ENCODE results near the gene NCOA5.

The NCOA5 gene

DNA sequence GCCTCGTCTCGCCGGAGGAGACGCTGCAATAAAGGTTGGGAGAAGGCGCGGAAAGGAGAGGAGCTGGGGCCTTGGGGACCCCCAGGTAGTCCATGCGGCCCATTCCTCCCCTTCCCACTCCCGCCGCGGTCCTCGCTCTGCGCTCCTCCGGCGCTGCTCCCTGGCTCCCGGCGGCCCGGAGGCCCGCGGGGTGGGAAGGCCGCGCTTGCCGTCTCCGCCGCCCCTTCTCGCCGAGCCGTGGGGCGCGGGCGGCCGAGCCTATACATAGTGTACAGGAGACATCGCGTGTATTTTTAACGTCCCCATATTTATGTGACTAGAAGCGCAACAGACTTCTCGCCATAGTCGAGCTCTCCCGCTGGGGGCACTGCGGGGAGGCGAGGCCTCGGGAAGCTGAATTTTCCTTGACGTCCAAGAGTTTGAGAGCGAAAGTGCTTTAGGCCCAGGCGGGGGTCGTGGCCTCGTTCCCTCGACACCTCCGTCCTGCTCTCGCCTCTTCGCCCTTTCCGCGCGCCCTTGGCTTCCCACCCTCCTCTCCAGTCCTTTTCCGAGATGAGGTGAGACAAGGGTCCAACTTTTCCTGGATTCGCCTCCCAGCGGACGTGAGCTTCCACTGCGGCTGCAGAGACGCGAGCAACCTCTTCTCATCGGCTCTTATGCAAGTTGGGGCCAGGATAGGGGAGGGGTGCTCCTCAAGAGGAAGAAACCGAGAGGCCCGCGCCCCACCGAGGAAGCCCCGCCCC lies 31.7 kb downstream of the NCOA5 start:
- ChIA-PET POLR2A (interaction anchor here (1.0 kb wide), 2 partner anchors 19 to 86 kb away, joined by 3 read pairs; partner anchors contain the start of gene ZNF335), CTCF (interaction anchor here (0.8 to 2.9 kb wide), 6 partner anchors 11 to 109 kb away, joined by 3 to 16 read pairs (median 4); partner anchors contain the start of gene SLC12A5)
- Histone ChIP-seq H3K4me1 (ENCODE audit: control extremely low read depth in 1 of 4, control insufficient read depth in 4 of 4, insufficient read depth in 4 of 4, low read length in 3 of 4) (peaks cover 12 to 51% (median 35%) of the 10 kb centered on the region in 4 experiments), H3K27me3 (replicated peaks in 2 of 5; ENCODE audit: control insufficient read depth in 4 of 5, insufficient read depth in 5 of 5, low read length in 4 of 5) (peaks cover 0 to 57% (median 20%) of the 10 kb centered on the region in 5 experiments), H3K36me3 (ENCODE audit: control insufficient read depth in 4 of 4, insufficient read depth in 4 of 4, low read length in 3 of 4) (peaks cover 4 to 25% (median 20%) of the 10 kb centered on the region in 4 experiments), H3K9me3 (ENCODE audit: control extremely low read depth in 1 of 5, control insufficient read depth in 4 of 5, insufficient read depth in 2 of 5, low read depth in 1 of 5, low read length in 4 of 5) (peaks cover 0 to 11% (median 0%) of the 10 kb centered on the region in 5 experiments), H3K4me3 (ENCODE audit: control insufficient read depth in 1 of 7, extremely low read depth in 1 of 7, insufficient read depth in 4 of 7, low read depth in 2 of 7, low read length in 6 of 7) (peak overlapping the region in 5 of 7 experiments; percentile 30 to 53 (median 48)), H3K27ac (ENCODE audit: insufficient read depth in 1 of 2, low read depth in 1 of 2, low read length in 2 of 2, poor library complexity in 1 of 2, severe bottlenecking in 2 of 2) (no peak overlapping the region)
- WGBS (ENCODE audit: insufficient coverage) = 4% methylated on average over 42 of the region's 66 CpGs
- peak; percentile 38 to 64 (median 55) for DNase-seq

DNA sequence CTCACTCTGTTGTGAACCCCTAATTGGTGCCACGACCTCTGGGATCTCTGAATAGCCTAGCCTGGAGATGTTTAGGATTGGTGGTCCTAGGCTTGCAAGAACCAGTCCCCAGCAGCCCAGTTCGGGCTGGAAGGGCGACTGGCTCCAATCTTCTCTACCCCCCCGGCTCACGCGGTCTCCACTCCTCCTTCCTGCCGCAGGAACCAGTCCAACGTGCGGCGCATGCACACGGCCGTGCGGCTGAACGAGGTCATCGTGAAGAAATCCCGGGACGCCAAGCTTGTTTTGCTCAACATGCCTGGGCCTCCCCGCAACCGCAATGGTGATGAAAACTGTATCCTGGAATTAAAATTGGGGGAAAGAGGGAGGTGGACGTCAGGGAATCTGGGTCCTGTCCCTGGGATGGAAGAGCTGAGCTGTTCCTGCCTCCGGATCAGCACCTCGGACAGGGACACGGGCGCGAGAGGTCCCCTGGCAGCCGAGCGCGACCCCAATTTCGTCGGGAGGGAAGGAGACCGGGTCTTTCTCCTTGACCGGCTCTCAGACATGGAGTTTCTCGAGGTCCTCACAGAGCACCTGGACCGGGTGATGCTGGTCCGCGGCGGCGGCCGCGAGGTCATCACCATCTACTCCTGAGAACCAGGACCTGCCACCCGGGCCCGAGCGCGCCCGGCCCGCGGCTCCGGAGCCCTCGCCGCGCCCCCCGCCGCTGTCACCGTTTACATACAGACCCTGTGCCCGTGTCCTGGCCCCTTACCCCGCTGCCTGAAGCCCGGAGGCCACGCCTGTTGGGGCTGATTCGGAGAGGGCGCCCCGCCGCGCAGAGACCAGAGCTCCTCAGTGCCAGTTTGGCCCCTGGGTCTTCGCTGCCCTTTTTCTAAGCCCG lies 32.5 kb downstream of the NCOA5 start:
- Histone ChIP-seq H3K4me1 (ENCODE audit: control extremely low read depth in 1 of 4, control insufficient read depth in 4 of 4, insufficient read depth in 4 of 4, low read length in 3 of 4) (peaks cover 12 to 48% (median 35%) of the 10 kb centered on the region in 4 experiments), H3K36me3 (ENCODE audit: control insufficient read depth in 4 of 4, insufficient read depth in 4 of 4, low read length in 3 of 4) (peaks cover 4 to 17% (median 12%) of the 10 kb centered on the region in 4 experiments), H3K27me3 (replicated peaks in 2 of 5; ENCODE audit: control insufficient read depth in 4 of 5, insufficient read depth in 5 of 5, low read length in 4 of 5) (peaks cover 0 to 57% (median 20%) of the 10 kb centered on the region in 5 experiments), H3K4me3 (ENCODE audit: control insufficient read depth in 1 of 7, extremely low read depth in 1 of 7, insufficient read depth in 4 of 7, low read depth in 2 of 7, low read length in 6 of 7) (peak overlapping the region in 2 of 7 experiments; percentile 2 to 48), H3K9me3 (ENCODE audit: control extremely low read depth in 1 of 5, control insufficient read depth in 4 of 5, insufficient read depth in 2 of 5, low read depth in 1 of 5, low read length in 4 of 5) (peaks cover 0 to 11% (median 0%) of the 10 kb centered on the region in 5 experiments), H3K27ac (ENCODE audit: insufficient read depth in 1 of 2, low read depth in 1 of 2, low read length in 2 of 2, poor library complexity in 1 of 2, severe bottlenecking in 2 of 2) (no peak overlapping the region)
- DNase-seq = peak; percentile 23 to 61 (median 59)
- ChIA-PET POLR2A (interaction anchor here (1.0 kb wide), 1 partner anchor 86 kb away, joined by 3 read pairs; the partner anchor contains the start of gene ZNF335), CTCF (interaction anchor here (0.6 to 2.9 kb wide), 6 partner anchors 12 to 109 kb away, joined by 3 to 16 read pairs (median 5); partner anchors contain the start of gene SLC12A5)
- WGBS (ENCODE audit: insufficient coverage) = 18% methylated on average over 56 of the region's 65 CpGs

DNA sequence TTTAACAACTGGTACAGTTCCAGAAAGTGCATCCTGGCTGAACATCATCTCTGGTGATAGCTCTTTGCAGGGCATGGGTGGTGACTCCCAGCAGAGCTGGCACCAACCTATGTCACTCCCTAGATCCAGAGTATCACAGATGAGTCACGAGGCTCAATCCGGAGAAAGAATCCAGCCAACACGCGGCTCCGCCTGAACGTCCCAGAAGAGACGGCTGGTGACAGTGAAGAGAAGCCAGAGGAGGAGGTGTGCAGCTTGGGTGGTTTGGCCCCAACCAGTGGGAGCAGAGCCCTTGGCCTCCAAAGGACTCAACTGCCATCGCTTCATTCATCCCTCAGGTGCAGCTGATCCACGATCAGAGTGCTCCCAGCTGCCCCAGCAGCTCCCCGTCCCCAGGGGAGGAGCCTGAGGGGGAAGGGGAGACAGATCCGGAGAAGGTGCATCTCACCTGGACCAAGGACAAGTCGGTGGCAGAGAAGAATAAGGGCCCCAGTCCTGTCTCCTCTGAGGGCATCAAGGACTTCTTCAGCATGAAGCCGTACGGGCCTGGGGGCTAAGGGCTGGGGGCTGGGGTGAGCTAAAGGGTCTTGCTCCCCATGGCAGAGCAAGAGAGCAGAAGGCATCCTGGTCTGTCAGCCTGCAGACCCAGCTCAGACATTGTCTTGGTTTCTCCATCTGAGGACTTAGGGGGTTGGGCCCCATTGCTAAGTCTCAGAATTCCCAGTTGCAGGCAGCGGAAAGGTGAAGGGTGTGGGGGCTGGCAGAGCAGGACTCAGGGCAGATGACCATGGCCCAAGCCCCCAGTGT lies 33.5 kb downstream of the NCOA5 start:
- 82% methylated on average over 14 of the region's 15 CpGs for WGBS (ENCODE audit: insufficient coverage)
- ChIA-PET POLR2A (interaction anchor here (0.6 kb wide), 1 partner anchor 49 kb away, joined by 3 read pairs; no protein-coding TSS in a partner anchor), CTCF (interaction anchor here (0.6 to 1.6 kb wide), 2 partner anchors 12 to 17 kb away, joined by 3 to 5 read pairs; no protein-coding TSS in a partner anchor)

DNA sequence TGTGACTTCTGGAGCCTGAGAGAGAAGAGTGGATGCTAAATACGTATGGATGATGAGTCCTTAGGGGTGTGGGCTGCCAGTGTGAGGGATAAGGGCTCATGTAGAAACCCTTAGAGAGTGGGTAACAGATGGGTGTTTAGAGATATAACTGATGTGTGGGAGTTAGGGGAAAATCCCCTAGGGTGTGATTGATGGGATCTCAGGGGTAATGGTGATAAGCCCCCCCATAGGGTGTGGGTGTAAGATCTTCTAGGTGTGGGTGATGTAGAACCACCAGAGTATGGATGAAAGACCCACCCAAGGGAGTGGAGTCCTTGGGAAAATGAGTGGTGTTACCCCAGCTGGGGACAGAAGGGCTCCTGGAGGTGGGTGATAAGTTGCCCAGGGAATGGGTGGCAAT lies 34.5 kb downstream of the NCOA5 start:
- H3K9me3 ChIP-seq (ENCODE audit: control extremely low read depth in 1 of 5, control insufficient read depth in 4 of 5, insufficient read depth in 2 of 5, low read depth in 1 of 5, low read length in 4 of 5) = peaks cover 0 to 11% (median 0%) of the 10 kb centered on the region in 5 experiments
- POLR2A ChIA-PET = interaction anchor here (0.6 kb wide), 1 partner anchor 45 kb away, joined by 3 read pairs; no protein-coding TSS in a partner anchor
- no peak for DNase-seq
- CTCF ChIA-PET = no interaction called here
- H3K4me3 ChIP-seq (ENCODE audit: control insufficient read depth in 1 of 7, extremely low read depth in 1 of 7, insufficient read depth in 4 of 7, low read depth in 2 of 7, low read length in 6 of 7) = no peak overlapping the region
- no peak overlapping the region for H3K27ac ChIP-seq (ENCODE audit: insufficient read depth in 1 of 2, low read depth in 1 of 2, low read length in 2 of 2, poor library complexity in 1 of 2, severe bottlenecking in 2 of 2)
- peaks cover 0 to 6% (median 1%) of the 10 kb centered on the region in 4 experiments for H3K36me3 ChIP-seq (ENCODE audit: control insufficient read depth in 4 of 4, insufficient read depth in 4 of 4, low read length in 3 of 4)
- 25% methylated on average over 1 of the region's 1 CpG for WGBS (ENCODE audit: insufficient coverage)
- peaks cover 0 to 57% (median 22%) of the 10 kb centered on the region in 5 experiments for H3K27me3 ChIP-seq (replicated peaks in 2 of 5; ENCODE audit: control insufficient read depth in 4 of 5, insufficient read depth in 5 of 5, low read length in 4 of 5)
- peaks cover 3 to 29% (median 21%) of the 10 kb centered on the region in 4 experiments for H3K4me1 ChIP-seq (ENCODE audit: control extremely low read depth in 1 of 4, control insufficient read depth in 4 of 4, insufficient read depth in 4 of 4, low read length in 3 of 4)

More for the DNA sequence above, 33.5 kb downstream of the NCOA5 start:
- no peak overlapping the region for H3K4me3 ChIP-seq (ENCODE audit: control insufficient read depth in 1 of 7, extremely low read depth in 1 of 7, insufficient read depth in 4 of 7, low read depth in 2 of 7, low read length in 6 of 7)
- peaks cover 0 to 57% (median 22%) of the 10 kb centered on the region in 5 experiments for H3K27me3 ChIP-seq (replicated peaks in 2 of 5; ENCODE audit: control insufficient read depth in 4 of 5, insufficient read depth in 5 of 5, low read length in 4 of 5)
- peaks cover 0 to 7% (median 4%) of the 10 kb centered on the region in 4 experiments for H3K36me3 ChIP-seq (ENCODE audit: control insufficient read depth in 4 of 4, insufficient read depth in 4 of 4, low read length in 3 of 4)
- no peak overlapping the region for H3K27ac ChIP-seq (ENCODE audit: insufficient read depth in 1 of 2, low read depth in 1 of 2, low read length in 2 of 2, poor library complexity in 1 of 2, severe bottlenecking in 2 of 2)
- DNase-seq = no peak
- peaks cover 0 to 11% (median 0%) of the 10 kb centered on the region in 5 experiments for H3K9me3 ChIP-seq (ENCODE audit: control extremely low read depth in 1 of 5, control insufficient read depth in 4 of 5, insufficient read depth in 2 of 5, low read depth in 1 of 5, low read length in 4 of 5)
- peaks cover 12 to 39% (median 30%) of the 10 kb centered on the region in 4 experiments for H3K4me1 ChIP-seq (ENCODE audit: control extremely low read depth in 1 of 4, control insufficient read depth in 4 of 4, insufficient read depth in 4 of 4, low read length in 3 of 4)

DNA sequence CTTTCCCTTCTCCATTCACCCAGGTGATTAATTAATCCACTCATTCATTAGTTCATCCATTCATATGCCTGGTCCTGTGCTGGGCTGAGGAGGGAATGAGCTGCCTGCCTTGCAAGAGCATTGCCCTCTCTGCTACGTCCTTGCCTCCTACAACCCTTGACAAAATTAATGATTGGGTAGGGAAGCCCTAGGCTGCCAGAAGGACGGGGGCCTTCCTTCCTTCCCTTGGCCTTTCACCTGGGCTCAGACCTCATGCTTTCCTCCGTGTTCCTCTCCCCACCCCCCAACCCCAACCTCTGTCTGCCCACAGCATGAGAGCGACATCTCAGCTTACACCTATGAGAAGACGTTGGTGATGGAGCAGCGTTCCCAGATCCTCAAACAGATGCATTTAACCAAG lies 35.2 kb downstream of the NCOA5 start:
- peaks cover 0 to 57% (median 26%) of the 10 kb centered on the region in 5 experiments for H3K27me3 ChIP-seq (replicated peaks in 2 of 5; ENCODE audit: control insufficient read depth in 4 of 5, insufficient read depth in 5 of 5, low read length in 4 of 5)
- no peak for DNase-seq

DNA sequence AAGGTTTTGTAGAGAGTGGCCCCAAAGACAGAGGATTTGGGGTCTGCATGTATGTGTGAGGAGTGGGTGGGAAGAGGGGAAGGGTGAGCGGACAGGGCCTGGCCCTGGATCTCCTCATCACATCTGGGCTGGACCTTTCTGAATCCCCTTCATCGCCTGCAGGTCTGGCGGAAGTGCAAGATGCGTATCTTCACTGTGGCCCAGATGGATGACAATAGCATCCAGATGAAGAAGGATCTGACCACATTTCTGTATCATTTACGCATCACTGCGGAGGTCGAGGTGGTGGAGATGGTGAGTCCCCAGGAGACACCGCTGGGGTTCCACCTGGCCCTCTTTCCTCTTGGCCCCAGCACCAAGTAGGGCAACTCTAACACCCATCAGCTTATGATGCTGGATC lies 36.3 kb downstream of the NCOA5 start:
- no peak overlapping the region for H3K27ac ChIP-seq (ENCODE audit: insufficient read depth in 1 of 2, low read depth in 1 of 2, low read length in 2 of 2, poor library complexity in 1 of 2, severe bottlenecking in 2 of 2)
- H3K4me1 ChIP-seq (ENCODE audit: control extremely low read depth in 1 of 4, control insufficient read depth in 4 of 4, insufficient read depth in 4 of 4, low read length in 3 of 4) = peaks cover 0 to 11% (median 10%) of the 10 kb centered on the region in 4 experiments
- no peaks in the 10 kb centered on the region for H3K36me3 ChIP-seq (ENCODE audit: control insufficient read depth in 4 of 4, insufficient read depth in 4 of 4, low read length in 3 of 4)
- H3K27me3 ChIP-seq (replicated peaks in 2 of 5; ENCODE audit: control insufficient read depth in 4 of 5, insufficient read depth in 5 of 5, low read length in 4 of 5) = peaks cover 0 to 48% (median 27%) of the 10 kb centered on the region in 5 experiments
- H3K4me3 ChIP-seq (ENCODE audit: control insufficient read depth in 1 of 7, extremely low read depth in 1 of 7, insufficient read depth in 4 of 7, low read depth in 2 of 7, low read length in 6 of 7) = no peak overlapping the region
- no peak for DNase-seq
- ChIA-PET POLR2A (no interaction called here), CTCF (no interaction called here)
- WGBS (ENCODE audit: insufficient coverage) = 91% methylated on average over 8 of the region's 8 CpGs
- H3K9me3 ChIP-seq (ENCODE audit: control extremely low read depth in 1 of 5, control insufficient read depth in 4 of 5, insufficient read depth in 2 of 5, low read depth in 1 of 5, low read length in 4 of 5) = peaks cover 0 to 11% (median 0%) of the 10 kb centered on the region in 5 experiments

More for the DNA sequence above, 35.2 kb downstream of the NCOA5 start:
- Histone ChIP-seq H3K4me3 (ENCODE audit: control insufficient read depth in 1 of 7, extremely low read depth in 1 of 7, insufficient read depth in 4 of 7, low read depth in 2 of 7, low read length in 6 of 7) (no peak overlapping the region), H3K4me1 (ENCODE audit: control extremely low read depth in 1 of 4, control insufficient read depth in 4 of 4, insufficient read depth in 4 of 4, low read length in 3 of 4) (peaks cover 0 to 22% (median 19%) of the 10 kb centered on the region in 4 experiments), H3K36me3 (ENCODE audit: control insufficient read depth in 4 of 4, insufficient read depth in 4 of 4, low read length in 3 of 4) (no peaks in the 10 kb centered on the region), H3K27ac (ENCODE audit: insufficient read depth in 1 of 2, low read depth in 1 of 2, low read length in 2 of 2, poor library complexity in 1 of 2, severe bottlenecking in 2 of 2) (no peak overlapping the region), H3K9me3 (ENCODE audit: control extremely low read depth in 1 of 5, control insufficient read depth in 4 of 5, insufficient read depth in 2 of 5, low read depth in 1 of 5, low read length in 4 of 5) (peaks cover 0 to 11% (median 0%) of the 10 kb centered on the region in 5 experiments)
- 60% methylated on average over 6 of the region's 6 CpGs for WGBS (ENCODE audit: insufficient coverage)
- ChIA-PET CTCF (no interaction called here), POLR2A (interaction anchor here (0.6 kb wide), 1 partner anchor 45 kb away, joined by 3 read pairs; no protein-coding TSS in a partner anchor)

Data from common myeloid progenitor, CD34-positive (primary cell).